ENCODE results near the gene VAV3. TPM values are rescaled to one million over a fixed set of nuclear protein-coding genes. Genes with fewer than 3 reads are reported as not detected.
A peak's percentile ranks its signal among the peaks of the same experiment; 100 is the strongest.

Gene VAV3
- polyA plus RNA-seq, 1 of the 3 experiments (the other 2 are of a cell fraction), result not detected

DNA sequence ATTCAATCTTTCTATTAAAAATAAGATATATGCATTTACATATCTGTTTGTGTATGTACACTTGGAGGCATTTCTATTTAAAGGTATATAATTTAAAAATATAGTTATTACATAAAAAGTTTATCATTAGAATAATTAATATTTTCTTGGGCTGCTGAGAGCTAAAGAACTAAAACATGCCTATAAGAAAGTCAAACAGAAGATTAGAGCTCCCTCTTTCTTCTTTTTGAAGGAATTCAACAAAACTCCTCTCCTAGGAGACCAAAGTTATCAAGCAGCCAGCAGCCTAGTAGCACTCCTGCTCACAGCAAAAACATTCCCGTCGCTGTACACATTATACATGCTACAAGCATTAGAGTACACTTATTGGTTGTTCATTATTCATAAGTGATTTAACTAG is 216.4 kb downstream of the VAV3 start:
- WGBS (ENCODE audit: low lambda C conversion rate), result 59% methylated on average over 2 of the region's 2 CpGs
- peak; percentile 19 for DNase-seq
- no peaks in the 10 kb centered on the region for H3F3A ChIP-seq (replicated peaks; ENCODE audit: insufficient read depth)

DNA sequence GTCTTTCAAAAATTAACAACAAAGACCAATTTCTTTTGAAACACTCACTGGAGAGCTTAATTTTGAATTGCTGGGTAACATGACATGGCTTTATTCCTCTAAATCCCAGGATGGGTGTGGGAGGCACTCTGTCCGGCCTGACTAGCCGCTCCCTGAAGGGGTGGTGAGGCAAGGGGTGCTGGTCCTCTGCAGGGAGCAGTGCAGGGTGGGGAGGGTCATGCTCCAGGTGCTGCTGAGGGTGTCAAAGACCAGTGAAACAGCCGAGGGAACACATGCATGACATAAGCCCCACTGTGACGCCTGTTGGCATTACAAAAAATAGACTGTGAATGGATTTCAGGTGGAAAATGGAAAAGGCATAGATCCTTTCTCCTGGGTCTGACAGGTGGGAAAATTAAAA is 223.7 kb downstream of the VAV3 start:
- no peaks in the 10 kb centered on the region for H3K9me2 ChIP-seq
- TF ChIP-seq NFIC (IDR thresholded peaks at IDR 0.05; ENCODE audit: borderline replicate concordance) (no peak), TAF1 (IDR thresholded peaks at IDR 0.05; ENCODE audit: borderline replicate concordance, low read depth, low read length) (no peak), CHD2 (IDR thresholded peaks at IDR 0.05; ENCODE audit: low read length, partially characterized antibody) (no peak), YY1 (IDR thresholded peaks at IDR 0.05; ENCODE audit: low read depth) (no peak), POLR2AphosphoS5 (IDR thresholded peaks at IDR 0.05; ENCODE audit: low read depth, low read length) (no peak), TEAD4 (IDR thresholded peaks at IDR 0.05; ENCODE audit: borderline replicate concordance, insufficient read depth) (no peak), RXRA (IDR thresholded peaks at IDR 0.05; ENCODE audit: borderline replicate concordance, low read depth) (no peak), MXI1 (IDR thresholded peaks at IDR 0.05; ENCODE audit: low read depth, low read length) (no peak), SMC3 (IDR thresholded peaks at IDR 0.05; ENCODE audit: low read depth, low read length) (no peak)
- TF ChIP-seq, protein P1, sequence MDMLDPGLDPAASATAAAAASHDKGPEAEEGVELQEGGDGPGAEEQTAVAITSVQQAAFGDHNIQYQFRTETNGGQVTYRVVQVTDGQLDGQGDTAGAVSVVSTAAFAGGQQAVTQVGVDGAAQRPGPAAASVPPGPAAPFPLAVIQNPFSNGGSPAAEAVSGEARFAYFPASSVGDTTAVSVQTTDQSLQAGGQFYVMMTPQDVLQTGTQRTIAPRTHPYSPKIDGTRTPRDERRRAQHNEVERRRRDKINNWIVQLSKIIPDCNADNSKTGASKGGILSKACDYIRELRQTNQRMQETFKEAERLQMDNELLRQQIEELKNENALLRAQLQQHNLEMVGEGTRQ (IDR thresholded peaks at IDR 0.05; ENCODE audit: borderline replicate concordance, low read depth, low read length), result no peak
- H3K4me2 ChIP-seq, result no peak overlapping the region
- no peaks in the 10 kb centered on the region; a peak in 1 of 4 replicates for H3K4me1 ChIP-seq (ENCODE audit: control insufficient read depth in 1 of 2, insufficient read depth in 2 of 2, low read depth in 1 of 2, low read length in 1 of 2)
- no peak overlapping the region for H3K27ac ChIP-seq (ENCODE audit: low read depth in 2 of 2, low read length in 1 of 2)
- H3K36me3 ChIP-seq (replicated peaks in 1 of 2; ENCODE audit: control insufficient read depth in 1 of 2, insufficient read depth in 2 of 2, low read length in 1 of 2), result no peaks in the 10 kb centered on the region
- no peak overlapping the region for H2AFZ ChIP-seq (ENCODE audit: low read depth)
- H4K20me1 ChIP-seq (ENCODE audit: insufficient read depth), result no peaks in the 10 kb centered on the region
- H3K79me2 ChIP-seq (ENCODE audit: insufficient read depth), result no peaks in the 10 kb centered on the region
- H3K9me3 ChIP-seq, result no peaks in the 10 kb centered on the region
- H3K27me3 ChIP-seq (ENCODE audit: insufficient read depth), result no peaks in the 10 kb centered on the region
- no peaks in the 10 kb centered on the region for H3F3A ChIP-seq (replicated peaks; ENCODE audit: insufficient read depth)
- ChIA-PET CTCF (interaction anchor here (0.9 kb wide), 1 partner anchor 9 kb away, joined by 3 read pairs; no protein-coding TSS in a partner anchor), POLR2A (no interaction called here)
- H3K4me3 ChIP-seq (ENCODE audit: low read depth in 2 of 2, low read length in 1 of 2), result no peak overlapping the region
- H3K9ac ChIP-seq, result no peak overlapping the region
- WGBS (ENCODE audit: low lambda C conversion rate), result 44% methylated on average over 3 of the region's 4 CpGs
- DNase-seq, result no peak

More for the DNA sequence above, 216.4 kb downstream of the VAV3 start:
- H3K27me3 ChIP-seq (ENCODE audit: insufficient read depth), result no peaks in the 10 kb centered on the region
- no peaks in the 10 kb centered on the region for H3K79me2 ChIP-seq (ENCODE audit: insufficient read depth)
- H3K9ac ChIP-seq, result no peak overlapping the region
- no peak overlapping the region for H3K4me3 ChIP-seq (ENCODE audit: low read depth in 2 of 2, low read length in 1 of 2)
- no peaks in the 10 kb centered on the region for H3K9me3 ChIP-seq
- no peak overlapping the region for H2AFZ ChIP-seq (ENCODE audit: low read depth)
- POLR2A ChIA-PET, result no interaction called here
- H3K4me1 ChIP-seq (ENCODE audit: control insufficient read depth in 1 of 2, insufficient read depth in 2 of 2, low read depth in 1 of 2, low read length in 1 of 2), result no peaks in the 10 kb centered on the region; a peak in 1 of 4 replicates
- H3K27ac ChIP-seq (ENCODE audit: low read depth in 2 of 2, low read length in 1 of 2), result no peak overlapping the region
- TF ChIP-seq SMC3 (IDR thresholded peaks at IDR 0.05; ENCODE audit: low read depth, low read length) (peak; percentile 17; the same call in 1 of the 2 replicates), POLR2AphosphoS5 (IDR thresholded peaks at IDR 0.05; ENCODE audit: low read depth, low read length) (no peak), RAD21 (IDR thresholded peaks at IDR 0.05; ENCODE audit: low read length) (peak; percentile 75)
- TF ChIP-seq, protein P2, sequence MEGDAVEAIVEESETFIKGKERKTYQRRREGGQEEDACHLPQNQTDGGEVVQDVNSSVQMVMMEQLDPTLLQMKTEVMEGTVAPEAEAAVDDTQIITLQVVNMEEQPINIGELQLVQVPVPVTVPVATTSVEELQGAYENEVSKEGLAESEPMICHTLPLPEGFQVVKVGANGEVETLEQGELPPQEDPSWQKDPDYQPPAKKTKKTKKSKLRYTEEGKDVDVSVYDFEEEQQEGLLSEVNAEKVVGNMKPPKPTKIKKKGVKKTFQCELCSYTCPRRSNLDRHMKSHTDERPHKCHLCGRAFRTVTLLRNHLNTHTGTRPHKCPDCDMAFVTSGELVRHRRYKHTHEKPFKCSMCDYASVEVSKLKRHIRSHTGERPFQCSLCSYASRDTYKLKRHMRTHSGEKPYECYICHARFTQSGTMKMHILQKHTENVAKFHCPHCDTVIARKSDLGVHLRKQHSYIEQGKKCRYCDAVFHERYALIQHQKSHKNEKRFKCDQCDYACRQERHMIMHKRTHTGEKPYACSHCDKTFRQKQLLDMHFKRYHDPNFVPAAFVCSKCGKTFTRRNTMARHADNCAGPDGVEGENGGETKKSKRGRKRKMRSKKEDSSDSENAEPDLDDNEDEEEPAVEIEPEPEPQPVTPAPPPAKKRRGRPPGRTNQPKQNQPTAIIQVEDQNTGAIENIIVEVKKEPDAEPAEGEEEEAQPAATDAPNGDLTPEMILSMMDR (IDR thresholded peaks at IDR 0.05), result peak; percentile 47
- no peak overlapping the region for H3K4me2 ChIP-seq
- H3K36me3 ChIP-seq (replicated peaks in 1 of 2; ENCODE audit: control insufficient read depth in 1 of 2, insufficient read depth in 2 of 2, low read length in 1 of 2), result no peaks in the 10 kb centered on the region
- H4K20me1 ChIP-seq (ENCODE audit: insufficient read depth), result no peaks in the 10 kb centered on the region
- H3K9me2 ChIP-seq, result no peaks in the 10 kb centered on the region
- CTCF ChIA-PET, result interaction anchor here (0.6 to 3.3 kb wide), 25 partner anchors 10 to 1002 kb away, joined by 3 to 24 read pairs (median 3); no protein-coding TSS in a partner anchor
